ENCODE results near the gene PNRC2. TPM values are rescaled to one million over a fixed set of nuclear protein-coding genes. Genes with fewer than 3 reads are reported as not detected.

PNRC2 gene
- total and polyA plus RNA-seq, 2 of the 13 experiments (the other 11 are each of a cell fraction or from before 2014, with no cell fraction given), result 74.9 to 97.5 TPM

DNA sequence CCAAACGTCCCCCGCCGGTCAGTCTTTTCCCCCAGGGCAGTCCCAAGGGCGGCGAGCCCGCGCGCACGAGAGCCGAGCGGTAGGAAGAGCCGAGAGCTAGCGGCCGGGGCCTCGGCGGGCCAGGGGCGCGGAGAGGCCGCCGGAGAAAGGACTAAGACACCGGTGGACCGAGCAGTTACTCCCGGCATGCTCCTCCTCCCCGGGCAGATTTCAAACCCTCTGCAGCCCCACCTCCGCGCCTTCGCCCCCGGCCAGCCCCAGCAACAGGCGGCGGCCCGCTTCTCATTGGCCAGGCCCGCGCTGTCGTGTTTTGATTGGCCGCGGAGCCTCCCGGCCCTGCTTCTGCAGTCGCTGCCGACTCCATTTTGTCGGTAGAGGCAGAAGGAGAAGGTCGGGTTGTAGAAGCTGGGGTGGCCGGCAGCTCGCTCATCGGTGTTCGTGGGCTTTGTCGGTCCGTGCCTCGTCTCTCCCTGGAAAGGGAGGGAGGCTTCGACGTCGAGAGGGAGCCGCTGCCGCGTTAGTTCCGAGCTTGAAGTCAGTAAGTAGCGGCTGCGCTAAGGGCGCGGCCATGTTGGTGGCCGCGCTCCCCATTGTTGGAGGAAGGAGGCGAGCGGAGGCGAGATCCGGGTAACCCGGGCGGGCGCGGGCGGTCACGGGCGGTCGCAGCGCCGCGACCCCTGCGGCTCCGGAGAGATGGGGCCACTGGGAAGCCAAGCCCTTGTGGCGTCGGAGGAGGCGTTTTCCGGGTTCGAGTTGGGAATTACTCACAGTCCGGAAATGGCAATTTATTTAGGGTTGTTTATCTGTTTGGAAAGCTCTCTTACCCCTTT, at the start of gene PNRC2 (continued):
- TF ChIP-seq, protein P1, sequence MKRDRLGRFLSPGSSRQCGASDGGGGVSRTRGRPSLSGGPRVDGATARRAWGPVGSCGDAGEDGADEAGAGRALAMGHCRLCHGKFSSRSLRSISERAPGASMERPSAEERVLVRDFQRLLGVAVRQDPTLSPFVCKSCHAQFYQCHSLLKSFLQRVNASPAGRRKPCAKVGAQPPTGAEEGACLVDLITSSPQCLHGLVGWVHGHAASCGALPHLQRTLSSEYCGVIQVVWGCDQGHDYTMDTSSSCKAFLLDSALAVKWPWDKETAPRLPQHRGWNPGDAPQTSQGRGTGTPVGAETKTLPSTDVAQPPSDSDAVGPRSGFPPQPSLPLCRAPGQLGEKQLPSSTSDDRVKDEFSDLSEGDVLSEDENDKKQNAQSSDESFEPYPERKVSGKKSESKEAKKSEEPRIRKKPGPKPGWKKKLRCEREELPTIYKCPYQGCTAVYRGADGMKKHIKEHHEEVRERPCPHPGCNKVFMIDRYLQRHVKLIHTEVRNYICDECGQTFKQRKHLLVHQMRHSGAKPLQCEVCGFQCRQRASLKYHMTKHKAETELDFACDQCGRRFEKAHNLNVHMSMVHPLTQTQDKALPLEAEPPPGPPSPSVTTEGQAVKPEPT (CRISPR knock-in tag; IDR thresholded peaks at IDR 0.05; ENCODE audit: low read depth), result peak; percentile 67; the same call in 1 of the 2 replicates
- TF ChIP-seq ZNF136 (CRISPR knock-in tag; IDR thresholded peaks at IDR 0.05; ENCODE audit: low read depth) (no peak), ZNF17 (CRISPR knock-in tag; IDR thresholded peaks at IDR 0.05) (no peak), AKAP8 (CRISPR knock-in tag; IDR thresholded peaks at IDR 0.05) (no peak), ZNF101 (CRISPR knock-in tag; IDR thresholded peaks at IDR 0.05; ENCODE audit: borderline replicate concordance, low read depth) (no peak), NPAS2 (CRISPR knock-in tag; IDR thresholded peaks at IDR 0.05; ENCODE audit: borderline replicate concordance) (no peak), ZNF335 (CRISPR knock-in tag; IDR thresholded peaks at IDR 0.05) (0 out of 2 replicates have a peak, but pooled peaks have one; percentile 35)
- TF ChIP-seq, protein P2, sequence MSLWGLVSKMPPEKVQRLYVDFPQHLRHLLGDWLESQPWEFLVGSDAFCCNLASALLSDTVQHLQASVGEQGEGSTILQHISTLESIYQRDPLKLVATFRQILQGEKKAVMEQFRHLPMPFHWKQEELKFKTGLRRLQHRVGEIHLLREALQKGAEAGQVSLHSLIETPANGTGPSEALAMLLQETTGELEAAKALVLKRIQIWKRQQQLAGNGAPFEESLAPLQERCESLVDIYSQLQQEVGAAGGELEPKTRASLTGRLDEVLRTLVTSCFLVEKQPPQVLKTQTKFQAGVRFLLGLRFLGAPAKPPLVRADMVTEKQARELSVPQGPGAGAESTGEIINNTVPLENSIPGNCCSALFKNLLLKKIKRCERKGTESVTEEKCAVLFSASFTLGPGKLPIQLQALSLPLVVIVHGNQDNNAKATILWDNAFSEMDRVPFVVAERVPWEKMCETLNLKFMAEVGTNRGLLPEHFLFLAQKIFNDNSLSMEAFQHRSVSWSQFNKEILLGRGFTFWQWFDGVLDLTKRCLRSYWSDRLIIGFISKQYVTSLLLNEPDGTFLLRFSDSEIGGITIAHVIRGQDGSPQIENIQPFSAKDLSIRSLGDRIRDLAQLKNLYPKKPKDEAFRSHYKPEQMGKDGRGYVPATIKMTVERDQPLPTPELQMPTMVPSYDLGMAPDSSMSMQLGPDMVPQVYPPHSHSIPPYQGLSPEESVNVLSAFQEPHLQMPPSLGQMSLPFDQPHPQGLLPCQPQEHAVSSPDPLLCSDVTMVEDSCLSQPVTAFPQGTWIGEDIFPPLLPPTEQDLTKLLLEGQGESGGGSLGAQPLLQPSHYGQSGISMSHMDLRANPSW (CRISPR knock-in tag; IDR thresholded peaks at IDR 0.05; ENCODE audit: borderline replicate concordance), result peak; percentile 61; the same call in 1 of the 2 replicates
- TF ChIP-seq, protein P3, sequence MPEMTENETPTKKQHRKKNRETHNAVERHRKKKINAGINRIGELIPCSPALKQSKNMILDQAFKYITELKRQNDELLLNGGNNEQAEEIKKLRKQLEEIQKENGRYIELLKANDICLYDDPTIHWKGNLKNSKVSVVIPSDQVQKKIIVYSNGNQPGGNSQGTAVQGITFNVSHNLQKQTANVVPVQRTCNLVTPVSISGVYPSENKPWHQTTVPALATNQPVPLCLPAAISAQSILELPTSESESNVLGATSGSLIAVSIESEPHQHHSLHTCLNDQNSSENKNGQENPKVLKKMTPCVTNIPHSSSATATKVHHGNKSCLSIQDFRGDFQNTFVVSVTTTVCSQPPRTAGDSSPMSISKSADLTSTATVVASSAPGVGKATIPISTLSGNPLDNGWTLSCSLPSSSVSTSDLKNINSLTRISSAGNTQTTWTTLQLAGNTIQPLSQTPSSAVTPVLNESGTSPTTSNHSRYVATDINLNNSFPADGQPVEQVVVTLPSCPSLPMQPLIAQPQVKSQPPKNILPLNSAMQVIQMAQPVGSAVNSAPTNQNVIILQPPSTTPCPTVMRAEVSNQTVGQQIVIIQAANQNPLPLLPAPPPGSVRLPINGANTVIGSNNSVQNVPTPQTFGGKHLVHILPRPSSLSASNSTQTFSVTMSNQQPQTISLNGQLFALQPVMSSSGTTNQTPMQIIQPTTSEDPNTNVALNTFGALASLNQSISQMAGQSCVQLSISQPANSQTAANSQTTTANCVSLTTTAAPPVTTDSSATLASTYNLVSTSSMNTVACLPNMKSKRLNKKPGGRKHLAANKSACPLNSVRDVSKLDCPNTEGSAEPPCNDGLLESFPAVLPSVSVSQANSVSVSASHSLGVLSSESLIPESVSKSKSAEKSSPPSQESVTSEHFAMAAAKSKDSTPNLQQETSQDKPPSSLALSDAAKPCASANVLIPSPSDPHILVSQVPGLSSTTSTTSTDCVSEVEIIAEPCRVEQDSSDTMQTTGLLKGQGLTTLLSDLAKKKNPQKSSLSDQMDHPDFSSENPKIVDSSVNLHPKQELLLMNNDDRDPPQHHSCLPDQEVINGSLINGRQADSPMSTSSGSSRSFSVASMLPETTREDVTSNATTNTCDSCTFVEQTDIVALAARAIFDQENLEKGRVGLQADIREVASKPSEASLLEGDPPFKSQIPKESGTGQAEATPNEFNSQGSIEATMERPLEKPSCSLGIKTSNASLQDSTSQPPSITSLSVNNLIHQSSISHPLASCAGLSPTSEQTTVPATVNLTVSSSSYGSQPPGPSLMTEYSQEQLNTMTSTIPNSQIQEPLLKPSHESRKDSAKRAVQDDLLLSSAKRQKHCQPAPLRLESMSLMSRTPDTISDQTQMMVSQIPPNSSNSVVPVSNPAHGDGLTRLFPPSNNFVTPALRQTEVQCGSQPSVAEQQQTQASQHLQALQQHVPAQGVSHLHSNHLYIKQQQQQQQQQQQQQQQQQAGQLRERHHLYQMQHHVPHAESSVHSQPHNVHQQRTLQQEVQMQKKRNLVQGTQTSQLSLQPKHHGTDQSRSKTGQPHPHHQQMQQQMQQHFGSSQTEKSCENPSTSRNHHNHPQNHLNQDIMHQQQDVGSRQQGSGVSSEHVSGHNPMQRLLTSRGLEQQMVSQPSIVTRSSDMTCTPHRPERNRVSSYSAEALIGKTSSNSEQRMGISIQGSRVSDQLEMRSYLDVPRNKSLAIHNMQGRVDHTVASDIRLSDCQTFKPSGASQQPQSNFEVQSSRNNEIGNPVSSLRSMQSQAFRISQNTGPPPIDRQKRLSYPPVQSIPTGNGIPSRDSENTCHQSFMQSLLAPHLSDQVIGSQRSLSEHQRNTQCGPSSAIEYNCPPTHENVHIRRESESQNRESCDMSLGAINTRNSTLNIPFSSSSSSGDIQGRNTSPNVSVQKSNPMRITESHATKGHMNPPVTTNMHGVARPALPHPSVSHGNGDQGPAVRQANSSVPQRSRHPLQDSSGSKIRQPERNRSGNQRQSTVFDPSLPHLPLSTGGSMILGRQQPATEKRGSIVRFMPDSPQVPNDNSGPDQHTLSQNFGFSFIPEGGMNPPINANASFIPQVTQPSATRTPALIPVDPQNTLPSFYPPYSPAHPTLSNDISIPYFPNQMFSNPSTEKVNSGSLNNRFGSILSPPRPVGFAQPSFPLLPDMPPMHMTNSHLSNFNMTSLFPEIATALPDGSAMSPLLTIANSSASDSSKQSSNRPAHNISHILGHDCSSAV (CRISPR knock-in tag; IDR thresholded peaks at IDR 0.05; ENCODE audit: borderline replicate concordance), result 0 out of 2 replicates have a peak, but pooled peaks have one; percentile 49
- TF ChIP-seq, protein P4, sequence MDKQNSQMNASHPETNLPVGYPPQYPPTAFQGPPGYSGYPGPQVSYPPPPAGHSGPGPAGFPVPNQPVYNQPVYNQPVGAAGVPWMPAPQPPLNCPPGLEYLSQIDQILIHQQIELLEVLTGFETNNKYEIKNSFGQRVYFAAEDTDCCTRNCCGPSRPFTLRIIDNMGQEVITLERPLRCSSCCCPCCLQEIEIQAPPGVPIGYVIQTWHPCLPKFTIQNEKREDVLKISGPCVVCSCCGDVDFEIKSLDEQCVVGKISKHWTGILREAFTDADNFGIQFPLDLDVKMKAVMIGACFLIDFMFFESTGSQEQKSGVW (CRISPR knock-in tag; IDR thresholded peaks at IDR 0.05; ENCODE audit: borderline replicate concordance), result no peak
- TF ChIP-seq, protein P5, sequence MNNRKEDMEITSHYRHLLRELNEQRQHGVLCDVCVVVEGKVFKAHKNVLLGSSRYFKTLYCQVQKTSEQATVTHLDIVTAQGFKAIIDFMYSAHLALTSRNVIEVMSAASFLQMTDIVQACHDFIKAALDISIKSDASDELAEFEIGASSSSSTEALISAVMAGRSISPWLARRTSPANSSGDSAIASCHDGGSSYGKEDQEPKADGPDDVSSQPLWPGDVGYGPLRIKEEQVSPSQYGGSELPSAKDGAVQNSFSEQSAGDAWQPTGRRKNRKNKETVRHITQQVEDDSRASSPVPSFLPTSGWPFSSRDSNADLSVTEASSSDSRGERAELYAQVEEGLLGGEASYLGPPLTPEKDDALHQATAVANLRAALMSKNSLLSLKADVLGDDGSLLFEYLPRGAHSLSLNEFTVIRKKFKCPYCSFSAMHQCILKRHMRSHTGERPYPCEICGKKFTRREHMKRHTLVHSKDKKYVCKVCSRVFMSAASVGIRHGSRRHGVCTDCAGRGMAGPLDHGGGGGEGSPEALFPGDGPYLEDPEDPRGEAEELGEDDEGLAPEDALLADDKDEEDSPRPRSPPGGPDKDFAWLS (CRISPR knock-in tag; IDR thresholded peaks at IDR 0.05; ENCODE audit: borderline replicate concordance), result no peak
